K562 (cell line): ENCODE data around the gene FAM120C. TPM values are rescaled to one million over a fixed set of nuclear protein-coding genes. Genes with fewer than 3 reads are reported as not detected.

ENCODE experiments used
- ATAC-seq: fragments of 200-7000 bp; cut with Tn5 transposase; 3 replicates; pipeline ENCODE4 v1.9.1; 2020; ENCODE audit warnings: moderate library complexity
- BruUV-seq: library from RNA; stranded (reverse); fragments of 400-500 nt; replicated peaks from 2 replicates; lab custom pipeline; 2021; lab: Mats Ljungman, UMichigan
- CTCF ChIA-PET: fragments of 300-600 bp; formaldehyde crosslinking; extraction: SDS; loops from one replicate; lab custom pipeline; 2021; ENCODE audit warnings: low intra/inter-chr PET ratio; lab: Yijun Ruan, JAX
- POLR2A ChIA-PET: fragments of 300-600, 350-650 bp; sonication (Branson Sonifier 250); formaldehyde crosslinking; extraction: SDS; loops from one replicate; lab custom pipeline; 2021; ENCODE audit warnings: antibody characterized with exemption, inconsistent platforms; lab: Yijun Ruan, JAX
- DNase-seq, 4 experiments: peaks; one replicate each; pipeline versions ENCODE4 v3.0.0 to v3.0.0-alpha.2; 2011 to 2018; ENCODE audit warnings: low spot score in 3 of 4, mixed read lengths in 3 of 4; ENCODE audit errors: extremely low read depth in 1 of 4
- FAIRE-seq: peaks from 2 replicates; lab custom pipeline; 2011; peaks lifted over from hg19 to GRCh38; lab: Jason Lieb, UNC
- H2AFZ ChIP-seq: 2 replicates; pipeline ENCODE4 v1.6.0; 2011; ENCODE audit warnings: low read depth, low read length, control low read depth, inconsistent platforms
- H3K27ac ChIP-seq: fragments of 200-600 bp; 3 replicates; pipeline ENCODE4 v1.8.0; 2011; ENCODE audit warnings: low read depth, mild to moderate bottlenecking, control low read depth, inconsistent platforms, low read length, moderate library complexity, mixed read lengths; ENCODE audit errors: extremely low read depth
- H3K27me3 ChIP-seq, 2 experiments: fragments of 300-600 bp in 1 of 2; 2 replicates in 1 of 2; 3 replicates in 1 of 2; pipeline versions ENCODE4 v1.6.0 to v1.8.0; 2011; ENCODE audit warnings: inconsistent platforms in 2 of 2, low read length in 2 of 2, mild to moderate bottlenecking in 1 of 2, mixed read lengths in 1 of 2, moderate library complexity in 1 of 2; ENCODE audit not compliant: control insufficient read depth in 2 of 2, insufficient read depth in 2 of 2
- H3K36me3 ChIP-seq: fragments of 300-600 bp; 3 replicates; pipeline ENCODE4 v1.8.0; 2011; ENCODE audit warnings: mild to moderate bottlenecking, low read length, inconsistent platforms; ENCODE audit not compliant: control insufficient read depth, insufficient read depth
- H3K4me1 ChIP-seq, 2 experiments: fragments of 200-600 bp in 1 of 2; replicated peaks in 1 of 2; 2 replicates in 1 of 2; 3 replicates in 1 of 2; pipeline versions ENCODE4 v1.5.1 to v1.8.0; 2011; ENCODE audit warnings: inconsistent platforms in 2 of 2, low read length in 2 of 2, mild to moderate bottlenecking in 1 of 2, mixed read lengths in 1 of 2, moderate library complexity in 1 of 2; ENCODE audit not compliant: control insufficient read depth in 2 of 2, insufficient read depth in 2 of 2
- H3K4me2 ChIP-seq: 2 replicates; pipeline ENCODE4 v1.6.1; 2011; ENCODE audit warnings: low read length, control low read depth, inconsistent platforms, mixed read lengths; ENCODE audit not compliant: insufficient read depth
- H3K4me3 ChIP-seq: fragments of 200-600 bp; sonication (generic), shearing (Covaris generic); 2 replicates; pipeline ENCODE4 v1.5.1; 2016; ENCODE audit warnings: control low read depth, inconsistent platforms
- H3K79me2 ChIP-seq: fragments of 200-600 bp; 3 replicates; pipeline ENCODE4 v1.8.0; 2011; ENCODE audit warnings: low read length, inconsistent platforms; ENCODE audit not compliant: control insufficient read depth, insufficient read depth
- H3K9ac ChIP-seq, 2 experiments: 2 replicates each; pipeline versions ENCODE4 v1.6.0 to v1.6.1; 2011; ENCODE audit warnings: low read depth in 2 of 2, low read length in 2 of 2, control low read depth in 1 of 2, inconsistent platforms in 1 of 2, mild to moderate bottlenecking in 1 of 2, mixed read lengths in 1 of 2; ENCODE audit not compliant: insufficient read depth in 1 of 2
- H3K9me1 ChIP-seq: one replicate; pipeline ENCODE4 v1.6.0; 2011; ENCODE audit warnings: inconsistent platforms, mild to moderate bottlenecking, low read length, moderate library complexity; ENCODE audit not compliant: control insufficient read depth, insufficient read depth
- H3K9me3 ChIP-seq: replicated peaks from 2 replicates; pipeline ENCODE4 v1.5.1; 2011; ENCODE audit warnings: low read depth, low read length, inconsistent platforms; ENCODE audit not compliant: control insufficient read depth, insufficient read depth
- H4K20me1 ChIP-seq: replicated peaks from 2 replicates; pipeline ENCODE4 v1.6.1; 2011; ENCODE audit warnings: low read length, inconsistent platforms, mixed read lengths; ENCODE audit not compliant: control insufficient read depth, insufficient read depth
- CBX5 ChIP-seq: IDR thresholded peaks from 2 replicates; pipeline ENCODE4 v1.6.1; 2014; ENCODE audit warnings: low read depth, borderline replicate concordance
- CHD2 ChIP-seq: IDR thresholded peaks from 2 replicates; pipeline ENCODE4 v1.6.1; 2011; ENCODE audit warnings: low read depth, low read length
- GATAD2B ChIP-seq: fragments of 450-650 bp; IDR thresholded peaks from 2 replicates; pipeline ENCODE4 v1.6.1; 2017; ENCODE audit warnings: mild to moderate bottlenecking, borderline replicate concordance
- HMGN3 ChIP-seq: IDR thresholded peaks from 2 replicates; pipeline ENCODE4 v1.6.1; 2011; ENCODE audit warnings: borderline replicate concordance, low read depth, mild to moderate bottlenecking, mixed read lengths, low read length; ENCODE audit not compliant: insufficient read length; ENCODE audit errors: extremely low read depth
- PML ChIP-seq: IDR thresholded peaks from 2 replicates; pipeline ENCODE4 v1.6.1; 2012; ENCODE audit warnings: low read length, inconsistent platforms
- TEAD1 ChIP-seq, 2 experiments: fragments of 450-650 bp in 1 of 2; sonication (generic) in 1 of 2; formaldehyde crosslinking; IDR thresholded peaks; 2 replicates each; pipeline versions ENCODE4 v1.4.0 to v1.8.0; 2020 to 2022; ENCODE audit warnings: mild to moderate bottlenecking in 2 of 2, missing genetic modification reagents in 1 of 2
- U2AF2 ChIP-seq: fragments of 200-400 bp; formaldehyde crosslinking; optimal IDR thresholded peaks from 2 replicates; pipeline ENCODE3; 2017; ENCODE audit warnings: low read depth, mild to moderate bottlenecking, low read length
- ZBTB17 ChIP-seq: fragments of 450-650 bp; formaldehyde crosslinking; IDR thresholded peaks from 2 replicates; pipeline ENCODE4 v1.4.0; 2020; ENCODE audit warnings: mild to moderate bottlenecking
- ZNF507 ChIP-seq: conservative IDR thresholded peaks from 2 replicates; pipeline ENCODE4 v1.6.1; 2017; ENCODE audit warnings: missing genetic modification characterization, missing compliant biosample characterization
- WGBS: fragments of 100-300 bp; shearing (Covaris generic); methylation state at CpG from one replicate; pipeline ENCODE4 v1.1.6; 2016; ENCODE audit warnings: low coverage, mixed read lengths; ENCODE audit not compliant: insufficient coverage; ENCODE audit errors: missing lambda C conversion rate; 5-methylcytosine and 5-hydroxymethylcytosine counted together
- in situ Hi-C: fragments of 300-500 bp; cut with MboI; formaldehyde crosslinking; loops from 4 replicates; pipeline ENCODE4 v1.15.0; 2018; ENCODE audit warnings: inconsistent platforms, mixed read lengths
- intact Hi-C: fragments of 100-400 bp; cut with micrococcal nuclease; formaldehyde crosslinking; loops from 2 replicates; pipeline ENCODE4 v1.14.2; 2022
- polyA plus RNA-seq, 8 experiments: library from polyadenylated mRNA; depleted of rRNA in 4 of 8; stranded (reverse) in 5 of 8; unstranded in 3 of 8; fragments of >200 nt; fragmentation: Nextera tagmentation in 2 of 8; fragmentation: Illumina TruSeq in 1 of 8; extraction: Ambion mirVana in 2 of 8; extraction: Trizol in 1 of 8; gene quantifications; 2 replicates each; pipeline versions ENCODE4 v1.2.1 to v1.2.3, GENCODE V29; 2011 to 2014; ENCODE audit warnings: inconsistent platforms in 1 of 8, missing spikeins in 1 of 8
- total RNA-seq, 7 experiments: library from RNA; depleted of rRNA in 6 of 7; stranded (reverse); fragments of >200 nt in 6 of 7; fragmentation: Illumina TruSeq in 2 of 7; extraction: Trizol in 2 of 7; gene quantifications; 2 replicates each; pipeline versions ENCODE4 v1.2.1 to v1.2.3, GENCODE V29; 2011 to 2021; ENCODE audit warnings: low replicate concordance in 1 of 7
- TF ChIP-seq, protein P1 (sequence below): sonication (generic); formaldehyde crosslinking; IDR thresholded peaks from 2 replicates; pipeline ENCODE4 v1.8.0; 2022; ENCODE audit warnings: missing genetic modification reagents, mild to moderate bottlenecking, borderline replicate concordance
- TF ChIP-seq, protein P2 (sequence below): fragments of 450-650 bp; formaldehyde crosslinking; IDR thresholded peaks from 2 replicates; pipeline ENCODE4 v1.4.0; 2020; ENCODE audit warnings: mild to moderate bottlenecking, moderate library complexity
- TF ChIP-seq, protein P3 (sequence below), 2 experiments: IDR thresholded peaks; 2 replicates each; pipeline ENCODE4 v1.6.1; 2012; ENCODE audit warnings: improper control_type of control experiment in 2 of 2, low read depth in 2 of 2, low read length in 2 of 2, borderline replicate concordance in 1 of 2
- TF ChIP-seq, protein P4 (sequence below): sonication (generic); formaldehyde crosslinking; IDR thresholded peaks from 2 replicates; pipeline ENCODE4 v1.8.0; 2022; ENCODE audit warnings: mild to moderate bottlenecking, low read depth, missing genetic modification reagents
- TF ChIP-seq, protein P5 (sequence below): fragments of 450-650 bp; IDR thresholded peaks from 2 replicates; pipeline ENCODE4 v1.7.1; 2018; ENCODE audit warnings: mild to moderate bottlenecking, low read depth; ENCODE audit not compliant: partially characterized antibody

The FAM120C gene
- total and polyA plus RNA-seq, 9 of the 15 experiments (the other 6 are each of a cell fraction or from before 2014, with no cell fraction given) = 0.21 to 6.7 (median 2.1) TPM

DNA sequence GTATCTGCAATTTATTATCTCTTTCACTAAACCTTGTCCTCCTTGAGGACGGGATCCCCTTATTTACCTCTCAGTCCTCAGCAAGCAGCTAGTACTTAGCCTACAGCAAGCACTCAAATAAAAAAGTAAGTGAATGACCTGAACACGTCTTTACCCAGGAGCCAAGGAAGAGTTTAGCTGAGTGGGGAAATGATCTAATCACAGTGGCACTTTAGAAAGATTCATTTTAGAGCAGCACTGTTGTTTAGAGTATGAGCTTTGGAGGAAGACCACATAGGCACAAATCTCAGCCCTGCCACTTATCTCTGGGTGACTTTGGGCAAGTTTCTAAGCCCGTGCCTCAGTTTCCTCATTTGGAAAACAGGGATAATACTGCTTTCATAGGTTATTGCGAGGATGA is 2.7 kb downstream of the FAM120C start:
- BruUV-seq = no TSS peak
- POLR2A ChIA-PET = interaction anchor here (0.5 kb wide), 2 partner anchors 246 to 1037 kb away, joined by 3 read pairs; no protein-coding TSS in a partner anchor
- Histone ChIP-seq H3K9me1 (no peaks in the 10 kb centered on the region), H3K4me2 (peak overlapping the region; percentile 18; the same call in 1 of the 2 replicates), H3K9me3 (no peaks in the 10 kb centered on the region), H3K9ac (no peak overlapping the region), H3K36me3 (0 out of 3 replicates have a peak, but pooled peaks cover 3% of the 10 kb centered on the region), H3K27ac (no peak overlapping the region), H2AFZ (no peak overlapping the region), H3K4me3 (peak overlapping the region; percentile 18; the same call in 1 of the 2 replicates), H4K20me1 (no peaks in the 10 kb centered on the region), H3K27me3 (no peaks in the 10 kb centered on the region), H3K4me1 (peaks cover 0 to 5% of the 10 kb centered on the region in 2 experiments; a peak in 2 of 5 replicates), H3K79me2 (peaks cover 52% of the 10 kb centered on the region)
- FAIRE-seq (no peak), DNase-seq (no peak), ATAC-seq (no peak)
- WGBS = 15% methylated on average over 4 of the region's 4 CpGs
- in situ Hi-C loops (no loop called here), intact Hi-C loops (no loop called here)
- CTCF ChIA-PET = no interaction called here
- TF ChIP-seq ZBTB17 (CRISPR knock-in tag) (no peak), CBX5 (no peak), U2AF2 (no peak), CHD2 (no peak), ZNF507 (tag) (no peak), HMGN3 (no peak), TEAD1 (CRISPR knock-in tag; IDR thresholded peaks at IDR 0.05) (no peak), PML (no peak), GATAD2B (no peak)
- TF ChIP-seq, protein P1, sequence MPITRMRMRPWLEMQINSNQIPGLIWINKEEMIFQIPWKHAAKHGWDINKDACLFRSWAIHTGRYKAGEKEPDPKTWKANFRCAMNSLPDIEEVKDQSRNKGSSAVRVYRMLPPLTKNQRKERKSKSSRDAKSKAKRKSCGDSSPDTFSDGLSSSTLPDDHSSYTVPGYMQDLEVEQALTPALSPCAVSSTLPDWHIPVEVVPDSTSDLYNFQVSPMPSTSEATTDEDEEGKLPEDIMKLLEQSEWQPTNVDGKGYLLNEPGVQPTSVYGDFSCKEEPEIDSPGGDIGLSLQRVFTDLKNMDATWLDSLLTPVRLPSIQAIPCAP = no peak
- TF ChIP-seq, protein P2, sequence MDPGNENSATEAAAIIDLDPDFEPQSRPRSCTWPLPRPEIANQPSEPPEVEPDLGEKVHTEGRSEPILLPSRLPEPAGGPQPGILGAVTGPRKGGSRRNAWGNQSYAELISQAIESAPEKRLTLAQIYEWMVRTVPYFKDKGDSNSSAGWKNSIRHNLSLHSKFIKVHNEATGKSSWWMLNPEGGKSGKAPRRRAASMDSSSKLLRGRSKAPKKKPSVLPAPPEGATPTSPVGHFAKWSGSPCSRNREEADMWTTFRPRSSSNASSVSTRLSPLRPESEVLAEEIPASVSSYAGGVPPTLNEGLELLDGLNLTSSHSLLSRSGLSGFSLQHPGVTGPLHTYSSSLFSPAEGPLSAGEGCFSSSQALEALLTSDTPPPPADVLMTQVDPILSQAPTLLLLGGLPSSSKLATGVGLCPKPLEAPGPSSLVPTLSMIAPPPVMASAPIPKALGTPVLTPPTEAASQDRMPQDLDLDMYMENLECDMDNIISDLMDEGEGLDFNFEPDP = no peak
- TF ChIP-seq, protein P3, sequence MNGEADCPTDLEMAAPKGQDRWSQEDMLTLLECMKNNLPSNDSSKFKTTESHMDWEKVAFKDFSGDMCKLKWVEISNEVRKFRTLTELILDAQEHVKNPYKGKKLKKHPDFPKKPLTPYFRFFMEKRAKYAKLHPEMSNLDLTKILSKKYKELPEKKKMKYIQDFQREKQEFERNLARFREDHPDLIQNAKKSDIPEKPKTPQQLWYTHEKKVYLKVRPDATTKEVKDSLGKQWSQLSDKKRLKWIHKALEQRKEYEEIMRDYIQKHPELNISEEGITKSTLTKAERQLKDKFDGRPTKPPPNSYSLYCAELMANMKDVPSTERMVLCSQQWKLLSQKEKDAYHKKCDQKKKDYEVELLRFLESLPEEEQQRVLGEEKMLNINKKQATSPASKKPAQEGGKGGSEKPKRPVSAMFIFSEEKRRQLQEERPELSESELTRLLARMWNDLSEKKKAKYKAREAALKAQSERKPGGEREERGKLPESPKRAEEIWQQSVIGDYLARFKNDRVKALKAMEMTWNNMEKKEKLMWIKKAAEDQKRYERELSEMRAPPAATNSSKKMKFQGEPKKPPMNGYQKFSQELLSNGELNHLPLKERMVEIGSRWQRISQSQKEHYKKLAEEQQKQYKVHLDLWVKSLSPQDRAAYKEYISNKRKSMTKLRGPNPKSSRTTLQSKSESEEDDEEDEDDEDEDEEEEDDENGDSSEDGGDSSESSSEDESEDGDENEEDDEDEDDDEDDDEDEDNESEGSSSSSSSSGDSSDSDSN (IDR thresholded peaks at IDR 0.05; ENCODE audit: borderline replicate concordance in 1 of 2, low read depth in 2 of 2, low read length in 2 of 2) = no peak
- TF ChIP-seq, protein P4, sequence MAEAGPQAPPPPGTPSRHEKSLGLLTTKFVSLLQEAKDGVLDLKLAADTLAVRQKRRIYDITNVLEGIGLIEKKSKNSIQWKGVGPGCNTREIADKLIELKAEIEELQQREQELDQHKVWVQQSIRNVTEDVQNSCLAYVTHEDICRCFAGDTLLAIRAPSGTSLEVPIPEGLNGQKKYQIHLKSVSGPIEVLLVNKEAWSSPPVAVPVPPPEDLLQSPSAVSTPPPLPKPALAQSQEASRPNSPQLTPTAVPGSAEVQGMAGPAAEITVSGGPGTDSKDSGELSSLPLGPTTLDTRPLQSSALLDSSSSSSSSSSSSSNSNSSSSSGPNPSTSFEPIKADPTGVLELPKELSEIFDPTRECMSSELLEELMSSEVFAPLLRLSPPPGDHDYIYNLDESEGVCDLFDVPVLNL (CRISPR knock-in tag) = no peak
- TF ChIP-seq, protein P5, sequence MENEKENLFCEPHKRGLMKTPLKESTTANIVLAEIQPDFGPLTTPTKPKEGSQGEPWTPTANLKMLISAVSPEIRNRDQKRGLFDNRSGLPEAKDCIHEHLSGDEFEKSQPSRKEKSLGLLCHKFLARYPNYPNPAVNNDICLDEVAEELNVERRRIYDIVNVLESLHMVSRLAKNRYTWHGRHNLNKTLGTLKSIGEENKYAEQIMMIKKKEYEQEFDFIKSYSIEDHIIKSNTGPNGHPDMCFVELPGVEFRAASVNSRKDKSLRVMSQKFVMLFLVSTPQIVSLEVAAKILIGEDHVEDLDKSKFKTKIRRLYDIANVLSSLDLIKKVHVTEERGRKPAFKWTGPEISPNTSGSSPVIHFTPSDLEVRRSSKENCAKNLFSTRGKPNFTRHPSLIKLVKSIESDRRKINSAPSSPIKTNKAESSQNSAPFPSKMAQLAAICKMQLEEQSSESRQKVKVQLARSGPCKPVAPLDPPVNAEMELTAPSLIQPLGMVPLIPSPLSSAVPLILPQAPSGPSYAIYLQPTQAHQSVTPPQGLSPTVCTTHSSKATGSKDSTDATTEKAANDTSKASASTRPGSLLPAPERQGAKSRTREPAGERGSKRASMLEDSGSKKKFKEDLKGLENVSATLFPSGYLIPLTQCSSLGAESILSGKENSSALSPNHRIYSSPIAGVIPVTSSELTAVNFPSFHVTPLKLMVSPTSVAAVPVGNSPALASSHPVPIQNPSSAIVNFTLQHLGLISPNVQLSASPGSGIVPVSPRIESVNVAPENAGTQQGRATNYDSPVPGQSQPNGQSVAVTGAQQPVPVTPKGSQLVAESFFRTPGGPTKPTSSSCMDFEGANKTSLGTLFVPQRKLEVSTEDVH = no peak
